ENCODE measurements around the gene UGT2A2.

UGT2A2 gene

DNA sequence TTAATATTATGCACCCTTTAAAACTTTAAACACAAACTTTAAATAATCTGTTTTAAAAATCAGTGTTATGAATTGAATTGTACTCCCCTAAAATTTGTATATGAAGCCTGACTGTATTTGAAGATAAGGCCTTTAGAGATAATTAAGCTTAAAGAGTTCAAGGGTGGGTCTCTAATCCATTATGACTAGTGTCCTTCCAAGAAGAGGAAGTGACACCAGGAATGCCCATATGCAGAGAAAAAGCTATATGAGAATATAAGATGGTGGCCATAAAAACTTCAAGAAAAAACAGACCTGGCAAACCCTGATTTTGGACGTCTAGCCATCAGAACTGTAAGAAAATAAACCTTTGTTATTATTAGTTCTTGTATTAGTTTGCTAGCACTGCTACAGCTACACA lies 29.0 kb downstream of the UGT2A2 start:
- H3K36me3 ChIP-seq (ENCODE audit: low read length) = no peaks in the 10 kb centered on the region
- H3K27ac ChIP-seq (ENCODE audit: low read depth, low read length) = no peak overlapping the region
- H3K4me2 ChIP-seq (ENCODE audit: low read depth, low read length, poor library complexity, severe bottlenecking) = no peak overlapping the region
- no peaks in the 10 kb centered on the region for H3K9me3 ChIP-seq (ENCODE audit: insufficient read depth, low read length)
- TF ChIP-seq EZH2phosphoT487 (conservative IDR thresholded peaks at IDR 0.05; ENCODE audit: low read length) = no peak
- TF ChIP-seq, protein P1, sequence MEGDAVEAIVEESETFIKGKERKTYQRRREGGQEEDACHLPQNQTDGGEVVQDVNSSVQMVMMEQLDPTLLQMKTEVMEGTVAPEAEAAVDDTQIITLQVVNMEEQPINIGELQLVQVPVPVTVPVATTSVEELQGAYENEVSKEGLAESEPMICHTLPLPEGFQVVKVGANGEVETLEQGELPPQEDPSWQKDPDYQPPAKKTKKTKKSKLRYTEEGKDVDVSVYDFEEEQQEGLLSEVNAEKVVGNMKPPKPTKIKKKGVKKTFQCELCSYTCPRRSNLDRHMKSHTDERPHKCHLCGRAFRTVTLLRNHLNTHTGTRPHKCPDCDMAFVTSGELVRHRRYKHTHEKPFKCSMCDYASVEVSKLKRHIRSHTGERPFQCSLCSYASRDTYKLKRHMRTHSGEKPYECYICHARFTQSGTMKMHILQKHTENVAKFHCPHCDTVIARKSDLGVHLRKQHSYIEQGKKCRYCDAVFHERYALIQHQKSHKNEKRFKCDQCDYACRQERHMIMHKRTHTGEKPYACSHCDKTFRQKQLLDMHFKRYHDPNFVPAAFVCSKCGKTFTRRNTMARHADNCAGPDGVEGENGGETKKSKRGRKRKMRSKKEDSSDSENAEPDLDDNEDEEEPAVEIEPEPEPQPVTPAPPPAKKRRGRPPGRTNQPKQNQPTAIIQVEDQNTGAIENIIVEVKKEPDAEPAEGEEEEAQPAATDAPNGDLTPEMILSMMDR (IDR thresholded peaks at IDR 0.05; ENCODE audit: insufficient read depth, low read length, poor library complexity, severe bottlenecking) = no peak
- H3F3A ChIP-seq (ENCODE audit: insufficient read depth) = no peaks in the 10 kb centered on the region
- H3K9ac ChIP-seq (ENCODE audit: low read length) = no peak overlapping the region
- no peaks in the 10 kb centered on the region for H3K9me2 ChIP-seq (replicated peaks; ENCODE audit: insufficient read depth, low read length)
- no peaks in the 10 kb centered on the region for H4K20me1 ChIP-seq (ENCODE audit: low read depth, low read length)
- no peaks in the 10 kb centered on the region for H3K27me3 ChIP-seq (ENCODE audit: low read length)
- H3K79me2 ChIP-seq (ENCODE audit: insufficient read depth, low read length) = no peaks in the 10 kb centered on the region
- no peak overlapping the region for H2AFZ ChIP-seq (ENCODE audit: low read depth, low read length, severe bottlenecking)
- H3K4me3 ChIP-seq (ENCODE audit: insufficient read depth, low read length, poor library complexity, severe bottlenecking) = no peak overlapping the region

- no peaks in the 10 kb centered on the region for H3K36me3 ChIP-seq (ENCODE audit: low read length)
- H4K20me1 ChIP-seq (ENCODE audit: low read depth, low read length) = no peaks in the 10 kb centered on the region
- no peaks in the 10 kb centered on the region for H3K9me3 ChIP-seq (ENCODE audit: insufficient read depth, low read length)
- no peak overlapping the region for H3K9ac ChIP-seq (ENCODE audit: low read length)
- TF ChIP-seq, protein P1 (IDR thresholded peaks at IDR 0.05; ENCODE audit: insufficient read depth, low read length, poor library complexity, severe bottlenecking) = no peak
- no peak for TF ChIP-seq EZH2phosphoT487 (conservative IDR thresholded peaks at IDR 0.05; ENCODE audit: low read length)
- H3K9me2 ChIP-seq (replicated peaks; ENCODE audit: insufficient read depth, low read length) = no peaks in the 10 kb centered on the region
- H3F3A ChIP-seq (ENCODE audit: insufficient read depth) = no peaks in the 10 kb centered on the region
- H2AFZ ChIP-seq (ENCODE audit: low read depth, low read length, severe bottlenecking) = no peak overlapping the region
- no peak overlapping the region for H3K27ac ChIP-seq (ENCODE audit: low read depth, low read length)
- H3K4me3 ChIP-seq (ENCODE audit: insufficient read depth, low read length, poor library complexity, severe bottlenecking) = no peak overlapping the region
- no peaks in the 10 kb centered on the region for H3K79me2 ChIP-seq (ENCODE audit: insufficient read depth, low read length)
- H3K4me2 ChIP-seq (ENCODE audit: low read depth, low read length, poor library complexity, severe bottlenecking) = no peak overlapping the region
- no peaks in the 10 kb centered on the region for H3K27me3 ChIP-seq (ENCODE audit: low read length)
Observed at GRCh38 chr4:69601065-69601464, 38.4 kb downstream of the UGT2A2 start.

DNA sequence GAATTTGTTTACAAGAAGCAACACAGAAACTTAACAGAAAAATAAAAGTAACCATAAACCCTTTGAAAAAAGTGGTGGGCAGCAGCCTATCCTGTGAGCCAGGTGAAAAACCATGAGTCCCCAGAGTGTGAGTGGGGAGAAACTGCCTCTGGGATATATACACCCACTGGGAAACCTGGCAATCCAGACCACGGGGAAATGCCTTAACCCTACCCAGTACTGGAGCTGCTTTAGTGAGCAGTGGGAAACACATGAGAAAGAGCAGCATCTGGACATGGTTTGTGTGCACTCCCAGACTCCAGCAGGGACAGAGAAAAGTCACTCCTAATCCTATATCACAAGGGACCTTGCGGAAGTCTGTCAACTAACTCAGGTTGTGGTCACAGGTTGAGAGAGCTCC lies 39.4 kb downstream of the UGT2A2 start:
- H3F3A ChIP-seq (ENCODE audit: insufficient read depth) = no peaks in the 10 kb centered on the region
- H2AFZ ChIP-seq (ENCODE audit: low read depth, low read length, severe bottlenecking) = no peak overlapping the region
- H3K27me3 ChIP-seq (ENCODE audit: low read length) = no peaks in the 10 kb centered on the region
- H3K4me3 ChIP-seq (ENCODE audit: insufficient read depth, low read length, poor library complexity, severe bottlenecking) = no peak overlapping the region
- H3K9ac ChIP-seq (ENCODE audit: low read length) = no peak overlapping the region
- H3K9me3 ChIP-seq (ENCODE audit: insufficient read depth, low read length) = no peaks in the 10 kb centered on the region
- H3K4me2 ChIP-seq (ENCODE audit: low read depth, low read length, poor library complexity, severe bottlenecking) = no peak overlapping the region
- no peaks in the 10 kb centered on the region for H3K79me2 ChIP-seq (ENCODE audit: insufficient read depth, low read length)
- TF ChIP-seq, protein P1 (IDR thresholded peaks at IDR 0.05; ENCODE audit: insufficient read depth, low read length, poor library complexity, severe bottlenecking) = no peak
- no peak for TF ChIP-seq EZH2phosphoT487 (conservative IDR thresholded peaks at IDR 0.05; ENCODE audit: low read length)
- no peak overlapping the region for H3K27ac ChIP-seq (ENCODE audit: low read depth, low read length)
- no peaks in the 10 kb centered on the region for H3K36me3 ChIP-seq (ENCODE audit: low read length)
- no peaks in the 10 kb centered on the region for H3K9me2 ChIP-seq (replicated peaks; ENCODE audit: insufficient read depth, low read length)
- no peaks in the 10 kb centered on the region for H4K20me1 ChIP-seq (ENCODE audit: low read depth, low read length)

All from SU-DHL-6 (cell line).